ENCODE measurements around the gene MCOLN2.
A peak's percentile ranks its signal among the peaks of the same experiment; 100 is the strongest.

MCOLN2 gene

DNA sequence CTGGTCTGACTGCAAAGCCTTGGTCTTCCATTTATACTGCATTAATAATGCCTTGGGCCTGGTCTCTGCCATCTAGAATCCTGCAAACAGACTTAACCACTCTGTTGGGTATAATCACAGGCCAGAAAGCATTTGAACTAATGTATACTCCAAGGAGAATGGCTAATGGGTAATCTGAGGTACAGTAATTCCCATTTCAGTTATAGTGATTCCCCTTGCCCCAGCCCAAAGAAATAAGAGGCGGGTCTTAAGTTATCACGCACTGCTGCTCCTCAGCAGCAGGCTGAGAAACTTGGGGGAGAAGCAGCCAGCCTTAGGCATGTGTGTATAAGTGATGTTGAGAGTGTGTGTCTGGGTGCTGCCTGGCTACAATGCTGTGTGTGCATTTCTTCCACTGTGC lies 106.3 kb downstream of the MCOLN2 start:
- no peak for DNase-seq

DNA sequence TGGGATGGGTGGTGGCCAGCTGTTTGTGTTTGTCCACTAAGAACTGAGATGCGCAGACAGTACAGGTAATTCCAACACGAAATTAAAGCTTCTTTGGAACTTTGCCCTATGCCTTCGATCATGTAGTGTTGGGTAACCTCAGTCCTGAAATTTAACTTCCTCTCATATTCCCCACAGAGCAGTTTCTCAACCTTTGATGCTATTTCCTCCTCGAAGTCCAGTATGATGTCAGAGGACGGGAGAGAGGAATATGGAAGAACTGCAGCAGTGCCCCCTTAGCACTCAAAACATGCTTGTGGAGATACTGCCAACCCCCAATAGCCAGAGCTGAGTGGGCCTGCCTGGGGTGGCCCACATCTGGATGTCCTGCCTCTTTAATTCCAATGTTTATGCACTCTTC lies 107.5 kb downstream of the MCOLN2 start:
- DNase-seq, result no peak

DNA sequence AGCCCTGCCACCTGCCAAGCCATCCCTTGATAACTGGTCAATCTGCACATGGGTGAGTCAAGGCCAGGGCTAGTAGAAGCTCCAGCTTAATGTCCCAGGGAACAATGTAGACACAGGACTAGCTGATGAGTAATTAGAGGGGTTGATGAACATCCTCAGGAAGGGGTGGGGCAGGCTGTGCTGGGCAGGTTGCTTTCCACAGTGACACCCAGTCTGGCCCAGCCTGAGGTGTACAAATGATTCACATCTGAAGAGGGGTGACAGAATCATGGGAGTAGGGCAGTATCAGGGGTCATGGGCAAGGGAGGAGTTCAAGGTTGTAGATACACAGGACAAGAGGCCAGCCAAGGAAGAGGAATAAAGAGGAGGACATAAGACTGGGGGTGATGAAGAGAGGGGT lies 108.2 kb downstream of the MCOLN2 start:
- no peak for DNase-seq

DNA sequence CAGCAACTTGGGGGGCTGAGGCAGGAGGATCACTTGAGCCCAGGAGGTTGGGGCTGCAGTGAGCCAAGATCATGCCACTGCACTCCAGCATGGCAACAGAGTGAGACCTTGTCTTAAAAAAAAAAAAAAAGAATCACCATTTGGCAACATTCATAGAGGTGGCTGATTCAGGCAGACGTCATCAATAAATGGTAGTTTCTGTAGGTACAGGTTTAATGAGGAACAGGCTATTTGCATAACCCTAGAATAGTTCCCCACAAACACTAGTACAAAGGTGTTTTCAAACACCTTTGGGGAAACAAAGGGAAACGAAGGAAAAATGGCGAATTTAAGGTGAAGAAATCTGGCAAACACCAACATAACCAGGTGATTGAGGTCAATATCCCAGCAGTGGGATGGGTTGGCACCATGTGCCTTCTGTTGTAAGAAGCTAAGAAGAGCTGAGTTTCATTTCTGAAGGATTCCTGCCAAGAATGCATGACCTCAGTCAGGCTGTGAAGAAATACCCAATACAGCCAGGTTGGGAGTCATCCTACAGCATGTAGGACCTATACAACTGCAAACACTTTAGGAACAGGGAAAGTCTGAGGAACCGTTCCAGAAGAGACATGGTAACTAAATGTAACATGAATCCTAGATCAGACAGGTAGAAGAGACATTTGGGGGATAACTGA lies 109.5 kb downstream of the MCOLN2 start:
- DNase-seq, result peak in 1 of 2 experiments; percentile 8

DNA sequence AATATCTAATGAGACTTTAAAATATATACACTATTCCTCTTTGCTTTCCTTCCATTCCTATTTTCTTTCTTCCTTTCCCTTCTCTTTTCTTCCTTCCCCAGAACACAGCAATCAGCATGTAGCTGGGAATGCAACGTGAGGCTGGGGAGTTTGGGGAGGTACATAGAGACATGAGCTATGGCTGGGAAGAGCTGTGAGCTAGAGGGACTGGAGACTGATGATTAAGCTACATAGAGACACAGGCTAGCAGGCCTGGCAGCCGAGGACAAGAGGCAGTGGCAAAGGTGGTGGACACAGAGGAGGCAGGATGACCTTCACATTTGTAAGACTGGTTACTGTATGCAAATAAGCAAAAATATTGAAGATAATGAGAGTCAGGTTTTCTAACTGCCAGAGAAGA lies 111.4 kb downstream of the MCOLN2 start:
- no peak for DNase-seq

DNA sequence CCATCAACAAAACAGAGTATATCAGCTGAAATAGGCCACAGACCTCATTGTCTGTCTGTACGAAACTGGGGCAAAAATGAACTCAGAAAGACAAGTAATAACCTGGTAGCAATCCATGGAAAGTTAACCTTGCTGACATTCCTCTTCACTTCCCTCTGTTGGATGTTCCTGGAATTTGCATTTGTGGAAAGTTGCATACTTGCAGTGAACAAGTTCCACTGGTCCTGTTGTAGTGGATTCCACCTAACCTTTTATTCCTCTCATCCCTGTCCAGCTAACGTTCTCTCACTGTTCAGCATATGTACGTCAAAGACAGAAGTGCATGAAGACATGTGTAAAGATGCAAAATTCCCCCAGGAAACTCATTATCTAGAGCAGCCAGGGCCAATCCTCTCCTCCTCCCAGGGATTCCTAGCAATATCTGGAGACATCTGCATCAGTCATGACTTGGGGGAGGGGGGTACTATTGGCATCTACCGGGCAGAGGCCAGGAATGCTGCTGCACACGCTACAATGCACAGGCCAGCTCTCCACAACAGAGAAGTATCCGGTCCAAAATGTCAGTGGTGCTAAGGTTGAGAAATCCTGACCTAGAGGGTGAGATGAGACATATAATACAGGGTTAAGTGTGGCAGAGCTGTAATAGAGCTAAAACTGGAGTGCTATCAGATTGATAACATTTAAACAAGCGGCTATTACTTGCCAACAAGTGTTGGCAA lies 112.1 kb downstream of the MCOLN2 start:
- no peak for DNase-seq

DNA sequence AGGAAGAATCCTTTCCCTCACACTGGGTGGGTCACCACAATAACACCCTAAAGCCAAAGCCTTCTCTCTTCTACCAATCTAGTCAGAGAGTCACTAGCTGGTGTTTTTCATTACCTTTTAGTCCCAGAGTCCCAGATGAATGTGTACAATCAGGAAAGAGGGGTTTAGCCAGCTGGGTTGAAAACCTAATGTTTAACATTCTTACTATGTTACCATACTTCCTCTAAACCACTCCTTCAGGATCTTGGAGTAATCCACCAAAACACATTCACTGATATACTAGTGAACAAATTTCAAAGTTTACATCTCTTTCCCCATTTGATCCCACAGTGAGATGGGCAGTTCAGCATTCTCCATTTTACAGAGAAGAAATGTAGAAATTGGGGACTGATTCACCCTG lies 113.6 kb downstream of the MCOLN2 start:
- no peak for DNase-seq

DNA sequence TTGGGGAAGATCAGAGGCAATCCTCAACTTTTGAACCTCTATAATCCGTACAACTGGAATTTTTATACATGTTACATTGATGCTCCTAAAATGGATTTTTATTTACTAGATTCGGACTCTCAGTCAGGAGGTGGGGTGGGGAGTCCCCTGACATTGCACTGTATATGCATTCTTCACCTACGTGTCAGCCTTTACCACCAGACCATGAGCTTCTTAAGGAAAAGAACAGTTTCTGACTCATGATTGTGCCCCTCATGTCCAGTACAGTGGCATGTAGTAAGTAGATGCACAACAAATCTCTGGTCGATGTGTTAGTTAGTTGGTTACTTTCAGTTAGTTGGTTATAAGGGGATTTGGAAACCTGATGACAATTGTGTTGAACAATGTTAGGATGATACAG lies 119.3 kb downstream of the MCOLN2 start:
- no peak for DNase-seq

DNA sequence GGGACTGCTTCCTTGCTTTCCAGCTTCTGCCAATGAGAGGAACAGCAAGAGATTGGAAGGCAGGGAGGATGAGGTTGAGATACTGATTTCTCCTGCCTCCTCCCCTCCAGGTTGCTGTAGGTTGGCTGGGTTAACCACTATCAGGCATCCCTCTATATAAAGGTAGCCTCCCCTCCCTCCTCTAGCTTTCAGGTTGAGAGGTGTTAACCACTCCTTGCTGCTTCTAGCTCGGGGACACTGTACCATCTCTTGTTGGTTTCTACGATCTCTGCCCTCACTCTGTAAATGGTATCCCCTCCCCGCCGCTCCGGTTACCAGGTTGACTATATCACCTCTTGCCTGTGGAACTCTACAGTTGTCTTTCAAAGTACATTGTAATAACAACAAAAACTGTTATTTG lies 120.6 kb downstream of the MCOLN2 start:
- DNase-seq, result no peak
